A673 (cell line): ENCODE measurements around the gene IQUB.

ENCODE experiments used
- EZH2 ChIP-seq: fragments of 200-600 bp; sonication (generic); IDR thresholded peaks from 2 replicates; pipeline ENCODE4 v1.6.1; 2017; ENCODE audit warnings: borderline replicate concordance, low read depth, mild to moderate bottlenecking, mixed read lengths, antibody characterized with exemption, low read length; ENCODE audit not compliant: poor library complexity, severe bottlenecking
- TF ChIP-seq, protein P1 (sequence below): fragments of 300-800, 200-600 bp; sonication (generic); conservative IDR thresholded peaks from 2 replicates; pipeline ENCODE4 v1.5.1; 2017; ENCODE audit warnings: low read depth, mild to moderate bottlenecking, antibody characterized with exemption, low read length, moderate library complexity, mixed read lengths

DNA sequence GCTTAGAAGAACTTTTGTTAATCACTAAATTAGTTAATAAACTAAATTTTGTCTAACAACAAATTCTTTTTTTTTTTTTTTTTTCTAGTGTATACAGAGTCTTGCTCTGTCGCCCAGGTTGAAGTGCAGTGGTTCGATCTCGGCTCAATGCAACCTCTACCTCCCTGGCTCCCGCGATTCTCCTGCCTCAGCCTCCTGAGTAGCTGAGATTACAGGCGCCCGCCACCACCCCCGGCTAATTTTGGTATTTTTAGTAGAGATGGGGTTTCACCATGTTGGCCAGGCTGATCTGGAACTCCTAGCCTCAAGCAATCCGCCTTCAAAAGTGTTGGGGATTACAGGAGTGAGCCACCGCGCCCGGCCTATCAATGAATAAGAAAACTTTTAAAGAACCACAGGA lies 1.1 kb upstream of the IQUB start:
- TF ChIP-seq, protein P1, sequence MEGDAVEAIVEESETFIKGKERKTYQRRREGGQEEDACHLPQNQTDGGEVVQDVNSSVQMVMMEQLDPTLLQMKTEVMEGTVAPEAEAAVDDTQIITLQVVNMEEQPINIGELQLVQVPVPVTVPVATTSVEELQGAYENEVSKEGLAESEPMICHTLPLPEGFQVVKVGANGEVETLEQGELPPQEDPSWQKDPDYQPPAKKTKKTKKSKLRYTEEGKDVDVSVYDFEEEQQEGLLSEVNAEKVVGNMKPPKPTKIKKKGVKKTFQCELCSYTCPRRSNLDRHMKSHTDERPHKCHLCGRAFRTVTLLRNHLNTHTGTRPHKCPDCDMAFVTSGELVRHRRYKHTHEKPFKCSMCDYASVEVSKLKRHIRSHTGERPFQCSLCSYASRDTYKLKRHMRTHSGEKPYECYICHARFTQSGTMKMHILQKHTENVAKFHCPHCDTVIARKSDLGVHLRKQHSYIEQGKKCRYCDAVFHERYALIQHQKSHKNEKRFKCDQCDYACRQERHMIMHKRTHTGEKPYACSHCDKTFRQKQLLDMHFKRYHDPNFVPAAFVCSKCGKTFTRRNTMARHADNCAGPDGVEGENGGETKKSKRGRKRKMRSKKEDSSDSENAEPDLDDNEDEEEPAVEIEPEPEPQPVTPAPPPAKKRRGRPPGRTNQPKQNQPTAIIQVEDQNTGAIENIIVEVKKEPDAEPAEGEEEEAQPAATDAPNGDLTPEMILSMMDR: no peak
- TF ChIP-seq EZH2: no peak
